H9 (cell line): ENCODE results near the gene OSBPL2. TPM values are rescaled to one million over a fixed set of nuclear protein-coding genes. Genes with fewer than 3 reads are reported as not detected.

Experiments used
- DNase-seq: peaks from one replicate; pipeline ENCODE4 v3.0.0-alpha.2; 2017
- H2AFZ ChIP-seq: one replicate; pipeline ENCODE4 v1.6.1; 2013; ENCODE audit warnings: mild to moderate bottlenecking, low read length, control low read depth, moderate library complexity
- H2AK5ac ChIP-seq: 2 replicates; pipeline ENCODE4 v1.6.1; 2013; ENCODE audit warnings: low read length, control low read depth, mixed read lengths; ENCODE audit not compliant: insufficient read length
- H2BK120ac ChIP-seq: one replicate; pipeline ENCODE4 v1.6.1; 2013; ENCODE audit warnings: low read depth, mild to moderate bottlenecking, low read length, control low read depth, inconsistent platforms; ENCODE audit not compliant: poor library complexity, severe bottlenecking
- H2BK12ac ChIP-seq: 2 replicates; pipeline ENCODE4 v1.6.1; 2013; ENCODE audit warnings: low read length, control low read depth, mixed read lengths, low read depth; ENCODE audit not compliant: insufficient read length
- H2BK15ac ChIP-seq: 2 replicates; pipeline ENCODE4 v1.6.1; 2013; ENCODE audit warnings: low read depth, low read length, control low read depth
- H2BK20ac ChIP-seq: one replicate; pipeline ENCODE4 v1.6.1; 2013; ENCODE audit warnings: low read depth, mild to moderate bottlenecking, low read length, control low read depth, inconsistent platforms; ENCODE audit not compliant: poor library complexity, severe bottlenecking
- H2BK5ac ChIP-seq: 2 replicates; pipeline ENCODE4 v1.6.1; 2013; ENCODE audit warnings: low read length, control low read depth, mixed read lengths; ENCODE audit not compliant: insufficient read length
- H3K14ac ChIP-seq: 2 replicates; pipeline ENCODE4 v1.6.1; 2013; ENCODE audit warnings: low read length, control low read depth; ENCODE audit not compliant: insufficient read depth
- H3K18ac ChIP-seq: 2 replicates; pipeline ENCODE4 v1.6.1; 2013; ENCODE audit warnings: low read depth, mild to moderate bottlenecking, mixed read lengths, low read length, control low read depth; ENCODE audit not compliant: insufficient read length
- H3K23ac ChIP-seq: 2 replicates; pipeline ENCODE4 v1.6.1; 2013; ENCODE audit warnings: low read length, control low read depth, mixed read lengths, low read depth; ENCODE audit not compliant: insufficient read length
- H3K23me2 ChIP-seq: 2 replicates; pipeline ENCODE4 v1.6.1; 2013; ENCODE audit warnings: low read depth, mild to moderate bottlenecking, mixed read lengths, low read length, control low read depth; ENCODE audit not compliant: insufficient read length, poor library complexity, severe bottlenecking
- H3K27ac ChIP-seq: 2 replicates; pipeline ENCODE4 v1.5.1; 2013; ENCODE audit warnings: low read length, control low read depth, mixed read lengths, low read depth; ENCODE audit not compliant: insufficient read length
- H3K27me3 ChIP-seq: 2 replicates; pipeline ENCODE4 v1.6.1; 2013; ENCODE audit warnings: low read length, control low read depth, inconsistent platforms; ENCODE audit not compliant: insufficient read depth
- H3K4ac ChIP-seq: 2 replicates; pipeline ENCODE4 v1.6.1; 2013; ENCODE audit warnings: low read depth, mild to moderate bottlenecking, control low read depth, inconsistent platforms, low read length, moderate library complexity
- H3K4me1 ChIP-seq: 2 replicates; pipeline ENCODE4 v1.6.1; 2013; ENCODE audit warnings: low read length, control low read depth, inconsistent platforms; ENCODE audit not compliant: insufficient read depth
- H3K4me2 ChIP-seq: 2 replicates; pipeline ENCODE4 v1.6.1; 2013; ENCODE audit warnings: low read length, control low read depth, mixed read lengths; ENCODE audit not compliant: insufficient read length, insufficient read depth
- H3K56ac ChIP-seq: 2 replicates; pipeline ENCODE4 v1.6.1; 2013; ENCODE audit warnings: low read depth, mild to moderate bottlenecking, mixed read lengths, low read length, control low read depth; ENCODE audit not compliant: insufficient read length
- H3K79me1 ChIP-seq: 2 replicates; pipeline ENCODE4 v1.6.1; 2013; ENCODE audit warnings: low read depth, mild to moderate bottlenecking, moderate library complexity, low read length, control low read depth, inconsistent platforms; ENCODE audit not compliant: insufficient read depth, poor library complexity, severe bottlenecking
- H3K79me2 ChIP-seq: 2 replicates; pipeline ENCODE4 v1.6.1; 2013; ENCODE audit warnings: low read length, control low read depth, inconsistent platforms; ENCODE audit not compliant: insufficient read depth
- H3K9ac ChIP-seq: 2 replicates; pipeline ENCODE4 v1.6.1; 2013; ENCODE audit warnings: low read length, control low read depth, mixed read lengths; ENCODE audit not compliant: insufficient read length; ENCODE audit errors: extremely low read depth
- H3K9me3 ChIP-seq: one replicate; pipeline ENCODE4 v1.6.1; 2013; ENCODE audit warnings: low read depth, low read length, inconsistent platforms; ENCODE audit not compliant: control insufficient read depth
- H3T11ph ChIP-seq: one replicate; pipeline ENCODE4 v1.6.1; 2013; ENCODE audit warnings: mild to moderate bottlenecking, low read length, control low read depth, inconsistent platforms
- H4K20me1 ChIP-seq: one replicate; pipeline ENCODE4 v1.6.1; 2013; ENCODE audit not compliant: control insufficient read depth, insufficient read length, insufficient read depth
- H4K5ac ChIP-seq: 2 replicates; pipeline ENCODE4 v1.6.1; 2013; ENCODE audit warnings: low read depth, mild to moderate bottlenecking, mixed read lengths, low read length, control low read depth; ENCODE audit not compliant: insufficient read length
- H4K8ac ChIP-seq: replicated peaks from 2 replicates; pipeline ENCODE4 v1.6.1; 2013; ENCODE audit warnings: low read length, control low read depth, mixed read lengths, low read depth; ENCODE audit not compliant: insufficient read length
- H4K91ac ChIP-seq: 2 replicates; pipeline ENCODE4 v1.6.1; 2013; ENCODE audit warnings: low read depth, mild to moderate bottlenecking, moderate library complexity, mixed read lengths, low read length, control low read depth; ENCODE audit not compliant: insufficient read length
- H3K27ac Mint-ChIP-seq, 3 experiments: 2 replicates in 2 of 3; 3 replicates in 1 of 3; pipeline ENCODE4 v1.8.0; 2020 to 2021; ENCODE audit warnings: mixed read lengths in 3 of 3, mild to moderate bottlenecking in 1 of 3, moderate library complexity in 1 of 3
- H3K27me3 Mint-ChIP-seq: 2 replicates; pipeline ENCODE4 v1.8.0; 2021; ENCODE audit warnings: low read depth, mild to moderate bottlenecking, moderate library complexity, mixed read lengths
- H3K36me3 Mint-ChIP-seq, 3 experiments: 2 replicates in 2 of 3; 3 replicates in 1 of 3; pipeline ENCODE4 v1.8.0; 2020 to 2021; ENCODE audit warnings: low read depth in 3 of 3, mixed read lengths in 3 of 3; ENCODE audit not compliant: insufficient read depth in 1 of 3
- H3K4me1 Mint-ChIP-seq, 2 experiments: 2 replicates each; pipeline ENCODE4 v1.8.0; 2020; ENCODE audit warnings: mixed read lengths in 2 of 2
- H3K4me3 Mint-ChIP-seq, 2 experiments: 2 replicates in 1 of 2; 3 replicates in 1 of 2; pipeline ENCODE4 v1.8.0; 2020 to 2021; ENCODE audit warnings: mild to moderate bottlenecking in 2 of 2, mixed read lengths in 2 of 2, moderate library complexity in 1 of 2
- H3K9me3 Mint-ChIP-seq, 2 experiments: 2 replicates in 1 of 2; 3 replicates in 1 of 2; pipeline ENCODE4 v1.8.0; 2020; ENCODE audit warnings: mild to moderate bottlenecking in 2 of 2, mixed read lengths in 2 of 2, moderate library complexity in 1 of 2
- CTCF ChIP-seq: fragments of 200-600 bp; sonication (generic); conservative IDR thresholded peaks from 3 replicates; pipeline ENCODE4 v1.8.0; 2021; ENCODE audit warnings: antibody characterized with exemption, mild to moderate bottlenecking
- WGBS: extraction: QIAGEN DNeasy Blood & Tissue Kit; methylation state at CpG from one replicate; pipeline ENCODE4 v1.1.7; 2013; ENCODE audit warnings: missing lambda C conversion rate, low lambda C conversion rate, mixed read lengths; ENCODE audit not compliant: insufficient read length; ENCODE audit errors: extremely low coverage; 5-methylcytosine and 5-hydroxymethylcytosine counted together
- total RNA-seq: library from RNA; stranded (reverse); gene quantifications from 2 replicates; pipeline ENCODE4 v1.2.1, GENCODE V29; 2021

OSBPL2 gene
- total RNA-seq, 1 experiment from 2014 or later: 47.3 TPM

- Histone ChIP-seq H2BK15ac (no peak overlapping the region), H3K14ac (no peak overlapping the region), H2BK5ac (no peak overlapping the region), H3K4me1 (no peaks in the 10 kb centered on the region), H3K9me3 (no peaks in the 10 kb centered on the region), H3K79me2 (no peaks in the 10 kb centered on the region), H3K23me2 (no peaks in the 10 kb centered on the region), H3K56ac (no peak overlapping the region), H3K4ac (no peak overlapping the region), H4K5ac (no peak overlapping the region), H2BK120ac (no peak overlapping the region), H4K91ac (no peak overlapping the region), H3K23ac (no peak overlapping the region), H2BK12ac (no peak overlapping the region), H2AK5ac (no peak overlapping the region), H3K9ac (no peak overlapping the region), H3K18ac (no peak overlapping the region), H4K20me1 (no peaks in the 10 kb centered on the region), H4K8ac (no peak overlapping the region), H3K4me2 (no peak overlapping the region), H3K79me1 (no peaks in the 10 kb centered on the region), H2AFZ (no peak overlapping the region), H3K27ac (no peak overlapping the region), H3K27me3 (no peaks in the 10 kb centered on the region), H2BK20ac (no peak overlapping the region), H3T11ph (no peak overlapping the region)
- Mint-ChIP-seq H3K36me3 (peaks cover 12 to 68% (median 63%) of the 10 kb centered on the region in 3 experiments; a peak in 6 of 7 replicates), H3K9me3 (no peaks in the 10 kb centered on the region), H3K4me1 (no peaks in the 10 kb centered on the region), H3K27me3 (no peaks in the 10 kb centered on the region), H3K27ac (no peak overlapping the region; a peak in 1 of 7 replicates), H3K4me3 (no peak overlapping the region)
- no peak for DNase-seq
- no CpG with 5 or more reads among the region's 31 CpGs for WGBS
- TF ChIP-seq CTCF: no peak
Observed at GRCh38 chr20:62281161-62281933, 43.0 kb downstream of the OSBPL2 start.
